ENCODE data around the gene METAP2.

METAP2 gene

GRCh38 chr12:95553197-95553943, 79.4 kb downstream of the METAP2 start:
- no peak for DNase-seq

- no peak for DNase-seq
Observed at GRCh38 chr12:95554532-95555071, 80.7 kb downstream of the METAP2 start.

- DNase-seq = no peak
Observed at GRCh38 chr12:95557625-95558024, 83.7 kb downstream of the METAP2 start.
